HG03045 (cell line): ENCODE data around the gene CCDC80.
A peak's percentile ranks its signal among the peaks of the same experiment; 100 is the strongest.
"Not testable (repeated sequence)": the region's sequence is repeated elsewhere in the genome, so short reads cannot be mapped to it uniquely, and the experiment has no call there.

Source experiments
- ATAC-seq: cut with Tn5 transposase; IDR thresholded peaks from one replicate; pipeline ENCODE4 v1.9.1; 2021; ENCODE audit warnings: mild to moderate bottlenecking, moderate library complexity; ENCODE audit not compliant: unreplicated experiment

CCDC80 gene

GRCh38 chr3:112597945-112598344 is 43.0 kb downstream of the CCDC80 start:
- ATAC-seq: no peak

GRCh38 chr3:112594856-112595255 is 46.1 kb downstream of the CCDC80 start:
- no peak for ATAC-seq

- no peak for ATAC-seq
Measured at GRCh38 chr3:112593258-112593657, 47.7 kb downstream of the CCDC80 start.

- ATAC-seq: no peak
Measured at GRCh38 chr3:112587336-112587735, 53.6 kb downstream of the CCDC80 start.

- no peak for ATAC-seq
Measured at GRCh38 chr3:112585782-112586181, 55.2 kb downstream of the CCDC80 start.

- no peak for ATAC-seq
Measured at GRCh38 chr3:112583105-112583504, 57.8 kb downstream of the CCDC80 start.

GRCh38 chr3:112582244-112582874 is 58.6 kb downstream of the CCDC80 start:
- ATAC-seq: no peak

- ATAC-seq: no peak
Measured at GRCh38 chr3:112579697-112580096, 61.2 kb downstream of the CCDC80 start.

- no peak for ATAC-seq
Measured at GRCh38 chr3:112579232-112579631, 61.7 kb downstream of the CCDC80 start.

GRCh38 chr3:112572701-112573100 is 68.2 kb downstream of the CCDC80 start:
- ATAC-seq: no peak

GRCh38 chr3:112569265-112569664 is 71.7 kb downstream of the CCDC80 start:
- no peak for ATAC-seq

- no peak for ATAC-seq
Measured at GRCh38 chr3:112568642-112569041, 72.3 kb downstream of the CCDC80 start.

GRCh38 chr3:112564940-112565305 is 76.0 kb downstream of the CCDC80 start:
- no peak for ATAC-seq

- not testable (repeated sequence) for ATAC-seq
Measured at GRCh38 chr3:112564247-112564939, 76.5 kb downstream of the CCDC80 start.

GRCh38 chr3:112561734-112562529 is 79.0 kb downstream of the CCDC80 start, which contains the start of the genes ATG3 and SLC35A5:
Gene ATG3, minus strand, starts transcription at chr3:112561962. Its CDS starts 434 bp downstream, at chr3:112561528.
Gene SLC35A5, plus strand, starts transcription at chr3:112562045. Its CDS starts 1,359 bp downstream, at chr3:112563404.
- ATAC-seq: peak; percentile 78

GRCh38 chr3:112561484-112561733 is 79.5 kb downstream of the CCDC80 start:
- ATAC-seq: peak; percentile 55

- ATAC-seq: peak; percentile 30
Measured at GRCh38 chr3:112560721-112561483, 80.0 kb downstream of the CCDC80 start.

GRCh38 chr3:112560307-112560706 is 80.6 kb downstream of the CCDC80 start:
- no peak for ATAC-seq

- no peak for ATAC-seq
Measured at GRCh38 chr3:112557976-112558375, 83.0 kb downstream of the CCDC80 start.

GRCh38 chr3:112555535-112556170 is 85.3 kb downstream of the CCDC80 start:
- ATAC-seq: no peak

- no peak for ATAC-seq
Measured at GRCh38 chr3:112550859-112551258, 90.1 kb downstream of the CCDC80 start.
